IMR-90 (cell line): ENCODE results near the gene CTR9. TPM values are rescaled to one million over a fixed set of nuclear protein-coding genes. Genes with fewer than 3 reads are reported as not detected.

Experiments
- ATAC-seq: fragments of 200-7000 bp; cut with Tn5 transposase; 2 replicates; pipeline ENCODE4 v1.9.1; 2020; ENCODE audit warnings: low read depth, mild to moderate bottlenecking, moderate library complexity
- BruUV-seq: library from RNA; stranded (reverse); fragments of 400-500 nt; replicated peaks from 2 replicates; lab custom pipeline; 2021; lab: Mats Ljungman, UMichigan
- CTCF ChIA-PET: fragments of 300-600 bp; formaldehyde crosslinking; extraction: SDS; loops from one replicate; lab custom pipeline; 2021; ENCODE audit warnings: antibody characterized with exemption; lab: Yijun Ruan, JAX
- POLR2A ChIA-PET: fragments of 300-600 bp; sonication (Branson Sonifier 250); formaldehyde crosslinking; loops from one replicate; lab custom pipeline; 2022; ENCODE audit warnings: antibody characterized with exemption; ENCODE audit not compliant: unreplicated experiment; lab: Charles Lee
- DNase-seq: peaks from one replicate; pipeline ENCODE4 v3.0.0; 2013
- H2AFZ ChIP-seq: replicated peaks from 2 replicates; pipeline ENCODE3; 2013; ENCODE audit warnings: low read length, mild to moderate bottlenecking; ENCODE audit not compliant: poor library complexity
- H2AK5ac ChIP-seq: 2 replicates; pipeline ENCODE4 v1.6.1; 2013; ENCODE audit warnings: low read depth, low read length, inconsistent platforms
- H2AK9ac ChIP-seq: replicated peaks from 2 replicates; pipeline ENCODE3; 2013; ENCODE audit warnings: mild to moderate bottlenecking, low read depth, low read length, moderate library complexity; ENCODE audit not compliant: poor library complexity
- H2BK120ac ChIP-seq: 2 replicates; pipeline ENCODE4 v1.6.1; 2013; ENCODE audit warnings: low read depth, low read length, inconsistent platforms
- H2BK15ac ChIP-seq: 3 replicates; pipeline ENCODE4 v1.6.1; 2013; ENCODE audit warnings: low read depth, low read length, inconsistent platforms
- H2BK20ac ChIP-seq: 2 replicates; pipeline ENCODE4 v1.6.1; 2013; ENCODE audit warnings: low read depth, mild to moderate bottlenecking, inconsistent platforms, low read length, moderate library complexity
- H2BK5ac ChIP-seq: 2 replicates; pipeline ENCODE4 v1.6.1; 2013; ENCODE audit warnings: mild to moderate bottlenecking, low read depth, low read length, inconsistent platforms; ENCODE audit not compliant: poor library complexity, severe bottlenecking
- H3K14ac ChIP-seq: replicated peaks from 2 replicates; pipeline ENCODE4 v1.6.1; 2013; ENCODE audit warnings: low read depth, low read length, inconsistent platforms
- H3K18ac ChIP-seq: 2 replicates; pipeline ENCODE4 v1.6.1; 2013; ENCODE audit warnings: low read depth, low read length, control low read depth
- H3K23ac ChIP-seq: 2 replicates; pipeline ENCODE4 v1.6.1; 2013; ENCODE audit warnings: low read depth, low read length, inconsistent platforms
- H3K27ac ChIP-seq: 2 replicates; pipeline ENCODE4 v1.5.1; 2013; ENCODE audit warnings: mild to moderate bottlenecking, control low read depth, low read length; ENCODE audit not compliant: insufficient read depth
- H3K27me3 ChIP-seq: 2 replicates; pipeline ENCODE4 v1.6.1; 2013; ENCODE audit warnings: low read length; ENCODE audit not compliant: control insufficient read depth, insufficient read depth
- H3K36me3 ChIP-seq: 2 replicates; pipeline ENCODE4 v1.6.1; 2013; ENCODE audit warnings: low read length, mixed read lengths; ENCODE audit not compliant: control insufficient read depth, insufficient read depth
- H3K4ac ChIP-seq: 2 replicates; pipeline ENCODE4 v1.6.1; 2013; ENCODE audit warnings: low read depth, low read length, inconsistent platforms
- H3K4me1 ChIP-seq: 2 replicates; pipeline ENCODE4 v1.6.1; 2013; ENCODE audit warnings: low read length, mixed read lengths; ENCODE audit not compliant: control insufficient read depth, insufficient read depth
- H3K4me2 ChIP-seq: 2 replicates; pipeline ENCODE4 v1.6.1; 2013; ENCODE audit warnings: low read depth, mild to moderate bottlenecking, control low read depth, low read length, moderate library complexity
- H3K4me3 ChIP-seq: 2 replicates; pipeline ENCODE4 v1.5.1; 2013; ENCODE audit warnings: low read depth, mild to moderate bottlenecking, control low read depth, low read length, moderate library complexity; ENCODE audit not compliant: insufficient read depth
- H3K56ac ChIP-seq: 2 replicates; pipeline ENCODE4 v1.6.1; 2013; ENCODE audit warnings: low read length, inconsistent platforms; ENCODE audit not compliant: insufficient read depth; ENCODE audit errors: extremely low read depth
- H3K79me1 ChIP-seq, 2 experiments: 2 replicates each; pipeline ENCODE4 v1.6.1; 2013; ENCODE audit warnings: low read length in 2 of 2, inconsistent platforms in 1 of 2, low read depth in 1 of 2
- H3K9ac ChIP-seq: 2 replicates; pipeline ENCODE4 v1.6.1; 2013; ENCODE audit warnings: low read depth, low read length, control low read depth
- H3K9me1 ChIP-seq: 2 replicates; pipeline ENCODE4 v1.6.1; 2013; ENCODE audit warnings: low read length, inconsistent platforms; ENCODE audit not compliant: insufficient read depth
- H3K9me3 ChIP-seq: 2 replicates; pipeline ENCODE4 v1.6.1; 2013; ENCODE audit warnings: low read length; ENCODE audit not compliant: control insufficient read depth, insufficient read depth
- H4K20me1 ChIP-seq: 2 replicates; pipeline ENCODE4 v1.6.1; 2013; ENCODE audit warnings: low read length, inconsistent platforms; ENCODE audit not compliant: insufficient read depth
- H4K5ac ChIP-seq: 2 replicates; pipeline ENCODE4 v1.6.1; 2013; ENCODE audit warnings: mild to moderate bottlenecking, low read depth, low read length, control low read depth
- H4K8ac ChIP-seq, 2 experiments: 2 replicates each; pipeline ENCODE4 v1.6.1; 2013; ENCODE audit warnings: low read depth in 2 of 2, low read length in 2 of 2, control low read depth in 1 of 2, inconsistent platforms in 1 of 2
- H4K91ac ChIP-seq: 2 replicates; pipeline ENCODE4 v1.6.1; 2013; ENCODE audit warnings: low read depth, low read length, inconsistent platforms; ENCODE audit not compliant: insufficient read depth
- BHLHE40 ChIP-seq: fragments of 150-350 bp; IDR thresholded peaks from 2 replicates; pipeline ENCODE4 v1.6.1; 2016; ENCODE audit warnings: mild to moderate bottlenecking, low read depth, low read length
- CEBPB ChIP-seq: IDR thresholded peaks from 2 replicates; pipeline ENCODE4 v1.6.1; 2012; ENCODE audit warnings: low read depth, low read length, improper control_type of control experiment
- CHD1 ChIP-seq: IDR thresholded peaks from 2 replicates; pipeline ENCODE4 v1.6.1; 2012; ENCODE audit warnings: low read depth, low read length, improper control_type of control experiment
- FOS ChIP-seq: fragments of 150-350 bp; IDR thresholded peaks from 2 replicates; pipeline ENCODE4 v1.6.1; 2016; ENCODE audit warnings: low read depth, low read length
- MAFK ChIP-seq: IDR thresholded peaks from 2 replicates; pipeline ENCODE4 v1.6.1; 2012; ENCODE audit warnings: low read depth, low read length, improper control_type of control experiment
- MAZ ChIP-seq: IDR thresholded peaks from 2 replicates; pipeline ENCODE4 v1.6.1; 2012; ENCODE audit warnings: low read depth, mild to moderate bottlenecking, low read length, improper control_type of control experiment, moderate library complexity, borderline replicate concordance
- MXI1 ChIP-seq: IDR thresholded peaks from 2 replicates; pipeline ENCODE4 v1.6.1; 2012; ENCODE audit warnings: low read depth, mild to moderate bottlenecking, low read length, moderate library complexity, borderline replicate concordance
- NFE2L2 ChIP-seq: fragments of 150-350 bp; IDR thresholded peaks from 2 replicates; pipeline ENCODE4 v1.6.1; 2016; ENCODE audit warnings: low read depth, mild to moderate bottlenecking, low read length
- POLR2A ChIP-seq: IDR thresholded peaks from 2 replicates; pipeline ENCODE4 v1.6.1; 2012; ENCODE audit warnings: mild to moderate bottlenecking, low read depth, low read length
- RAD21 ChIP-seq: IDR thresholded peaks from 2 replicates; pipeline ENCODE4 v1.6.1; 2012; ENCODE audit warnings: low read length, improper control_type of control experiment
- RCOR1 ChIP-seq: IDR thresholded peaks from 2 replicates; pipeline ENCODE4 v1.6.1; 2012; ENCODE audit warnings: mild to moderate bottlenecking, low read length, improper control_type of control experiment; ENCODE audit not compliant: insufficient replicate concordance
- RFX5 ChIP-seq: IDR thresholded peaks from 2 replicates; pipeline ENCODE4 v1.8.0; 2012; ENCODE audit warnings: low read depth, mild to moderate bottlenecking, low read length, moderate library complexity
- SMC3 ChIP-seq: fragments of 150-350 bp; IDR thresholded peaks from 2 replicates; pipeline ENCODE4 v1.6.1; 2016; ENCODE audit warnings: low read depth, mild to moderate bottlenecking, antibody characterized with exemption, low read length, moderate library complexity
- WGBS, 2 experiments: methylation state at CpG; one replicate each; pipeline versions ENCODE4 v1.1.5 to v1.1.7; 2013; ENCODE audit warnings: missing lambda C conversion rate in 2 of 2; ENCODE audit not compliant: insufficient read length in 1 of 2; ENCODE audit errors: extremely low coverage in 2 of 2; 5-methylcytosine and 5-hydroxymethylcytosine counted together
- dilution Hi-C: fragments of 300-500 bp; cut with HindIII; formaldehyde crosslinking; loops from one replicate; pipeline ENCODE4 v1.14.3; 2018; ENCODE audit warnings: low sequenced_read_pairs; ENCODE audit not compliant: unreplicated experiment
- in situ Hi-C: fragments of 300-500 bp; cut with MboI; formaldehyde crosslinking; loops from 3 replicates; pipeline ENCODE4 v1.14.3; 2019; ENCODE audit warnings: low sequenced_read_pairs, inconsistent platforms, mixed read lengths
- intact Hi-C: fragments of 100-400 bp; cut with micrococcal nuclease; formaldehyde crosslinking; loops from 2 replicates; pipeline ENCODE4 v1.10.0; 2022
- polyA plus RNA-seq, 3 experiments: library from polyadenylated mRNA; depleted of rRNA; stranded (reverse); fragments of >200 nt; gene quantifications; 2 replicates each; pipeline ENCODE4 v1.2.3, GENCODE V29; 2012; ENCODE audit warnings: low replicate concordance in 1 of 3
- total RNA-seq: library from RNA; depleted of rRNA; stranded (reverse); fragments of >200 nt; gene quantifications from 2 replicates; pipeline ENCODE4 v1.2.3, GENCODE V29; 2012
- TF ChIP-seq, protein P1 (sequence below): fragments of 150-350 bp; IDR thresholded peaks from 2 replicates; pipeline ENCODE4 v1.6.1; 2016; ENCODE audit warnings: low read depth, mild to moderate bottlenecking, low read length, moderate library complexity, borderline replicate concordance
- TF ChIP-seq, protein P2 (sequence below): conservative IDR thresholded peaks from 2 replicates; pipeline ENCODE4 v1.5.1; 2012; ENCODE audit warnings: mild to moderate bottlenecking, low read depth, low read length, improper control_type of control experiment
- TF ChIP-seq, protein P3 (sequence below): fragments of 150-350 bp; IDR thresholded peaks from 2 replicates; pipeline ENCODE4 v1.6.1; 2017; ENCODE audit warnings: mild to moderate bottlenecking, antibody characterized with exemption, low read length, low read depth

CTR9 gene
- total and polyA plus RNA-seq, 2 of the 4 experiments (the other 2 are of a cell fraction), result 16.8 to 37.1 TPM

DNA sequence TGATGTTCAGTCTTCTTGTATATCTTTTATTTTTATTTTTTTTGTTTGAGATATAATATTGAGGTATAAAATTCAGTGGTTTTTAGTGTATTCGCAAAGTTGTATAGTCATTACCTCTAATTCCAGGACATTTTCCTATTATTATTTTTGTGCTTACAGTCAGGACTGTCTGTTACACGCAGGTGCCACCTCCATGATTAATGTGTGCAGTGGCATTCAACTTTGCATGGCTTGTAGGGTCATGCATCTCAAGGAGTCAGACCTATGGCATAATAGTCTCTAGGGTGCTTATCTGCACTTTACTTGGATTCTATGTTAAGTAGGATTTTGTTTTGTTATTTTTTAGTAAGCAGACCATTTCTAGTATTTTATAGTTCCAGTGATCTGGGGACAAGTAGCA lies 1.0 kb downstream of the CTR9 start:
- H3K4me1 ChIP-seq, result no peaks in the 10 kb centered on the region; the same call in 1 of the 2 replicates
- H2BK120ac ChIP-seq, result no peak overlapping the region
- H2AK5ac ChIP-seq, result no peak overlapping the region
- POLR2A ChIA-PET, result no interaction called here
- H3K9ac ChIP-seq, result peak overlapping the region; percentile 87
- peak overlapping the region; percentile 87 for H3K4me3 ChIP-seq
- dilution Hi-C loops, result no loop called here
- H3K9me3 ChIP-seq, result no peaks in the 10 kb centered on the region
- peak overlapping the region; percentile 79 for H3K23ac ChIP-seq
- H2BK15ac ChIP-seq, result no peak overlapping the region
- intact Hi-C loops, result no loop called here
- H3K56ac ChIP-seq, result no peak overlapping the region
- no peaks in the 10 kb centered on the region for H3K27me3 ChIP-seq
- BruUV-seq, result no TSS peak
- H4K5ac ChIP-seq, result no peak overlapping the region
- in situ Hi-C loops, result no loop called here
- no peak overlapping the region for H3K27ac ChIP-seq
- H2BK20ac ChIP-seq, result no peak overlapping the region
- peaks cover 15 to 25% of the 10 kb centered on the region in 2 experiments for H3K79me1 ChIP-seq
- H4K20me1 ChIP-seq, result peaks cover 9% of the 10 kb centered on the region
- TF ChIP-seq RAD21, result no peak
- TF ChIP-seq BHLHE40, result no peak
- no peak for TF ChIP-seq CEBPB
- no peak for TF ChIP-seq FOS
- TF ChIP-seq, protein P1, sequence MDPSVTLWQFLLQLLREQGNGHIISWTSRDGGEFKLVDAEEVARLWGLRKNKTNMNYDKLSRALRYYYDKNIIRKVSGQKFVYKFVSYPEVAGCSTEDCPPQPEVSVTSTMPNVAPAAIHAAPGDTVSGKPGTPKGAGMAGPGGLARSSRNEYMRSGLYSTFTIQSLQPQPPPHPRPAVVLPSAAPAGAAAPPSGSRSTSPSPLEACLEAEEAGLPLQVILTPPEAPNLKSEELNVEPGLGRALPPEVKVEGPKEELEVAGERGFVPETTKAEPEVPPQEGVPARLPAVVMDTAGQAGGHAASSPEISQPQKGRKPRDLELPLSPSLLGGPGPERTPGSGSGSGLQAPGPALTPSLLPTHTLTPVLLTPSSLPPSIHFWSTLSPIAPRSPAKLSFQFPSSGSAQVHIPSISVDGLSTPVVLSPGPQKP, result no peak
- TF ChIP-seq MXI1, result no peak
- TF ChIP-seq RCOR1, result no peak
- TF ChIP-seq CHD1, result no peak
- TF ChIP-seq, protein P2, sequence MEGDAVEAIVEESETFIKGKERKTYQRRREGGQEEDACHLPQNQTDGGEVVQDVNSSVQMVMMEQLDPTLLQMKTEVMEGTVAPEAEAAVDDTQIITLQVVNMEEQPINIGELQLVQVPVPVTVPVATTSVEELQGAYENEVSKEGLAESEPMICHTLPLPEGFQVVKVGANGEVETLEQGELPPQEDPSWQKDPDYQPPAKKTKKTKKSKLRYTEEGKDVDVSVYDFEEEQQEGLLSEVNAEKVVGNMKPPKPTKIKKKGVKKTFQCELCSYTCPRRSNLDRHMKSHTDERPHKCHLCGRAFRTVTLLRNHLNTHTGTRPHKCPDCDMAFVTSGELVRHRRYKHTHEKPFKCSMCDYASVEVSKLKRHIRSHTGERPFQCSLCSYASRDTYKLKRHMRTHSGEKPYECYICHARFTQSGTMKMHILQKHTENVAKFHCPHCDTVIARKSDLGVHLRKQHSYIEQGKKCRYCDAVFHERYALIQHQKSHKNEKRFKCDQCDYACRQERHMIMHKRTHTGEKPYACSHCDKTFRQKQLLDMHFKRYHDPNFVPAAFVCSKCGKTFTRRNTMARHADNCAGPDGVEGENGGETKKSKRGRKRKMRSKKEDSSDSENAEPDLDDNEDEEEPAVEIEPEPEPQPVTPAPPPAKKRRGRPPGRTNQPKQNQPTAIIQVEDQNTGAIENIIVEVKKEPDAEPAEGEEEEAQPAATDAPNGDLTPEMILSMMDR, result no peak
- TF ChIP-seq NFE2L2, result no peak
- TF ChIP-seq RFX5, result no peak
- TF ChIP-seq MAFK, result no peak
- no peak for TF ChIP-seq SMC3
- no peak for TF ChIP-seq MAZ
- TF ChIP-seq POLR2A, result no peak
- TF ChIP-seq, protein P3, sequence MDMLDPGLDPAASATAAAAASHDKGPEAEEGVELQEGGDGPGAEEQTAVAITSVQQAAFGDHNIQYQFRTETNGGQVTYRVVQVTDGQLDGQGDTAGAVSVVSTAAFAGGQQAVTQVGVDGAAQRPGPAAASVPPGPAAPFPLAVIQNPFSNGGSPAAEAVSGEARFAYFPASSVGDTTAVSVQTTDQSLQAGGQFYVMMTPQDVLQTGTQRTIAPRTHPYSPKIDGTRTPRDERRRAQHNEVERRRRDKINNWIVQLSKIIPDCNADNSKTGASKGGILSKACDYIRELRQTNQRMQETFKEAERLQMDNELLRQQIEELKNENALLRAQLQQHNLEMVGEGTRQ, result no peak
- H4K8ac ChIP-seq, result 0 out of 4 replicates have a peak overlapping the region, but pooled peaks of 1 of the 2 experiments have one; percentile 51
- H3K14ac ChIP-seq, result peak overlapping the region; percentile 79; the same call in 1 of the 2 replicates
- no peak overlapping the region for H2AK9ac ChIP-seq
- DNase-seq (no peak), ATAC-seq (no peak)
- H3K4me2 ChIP-seq, result peak overlapping the region; percentile 98
- no peak overlapping the region for H3K18ac ChIP-seq
- WGBS, 2 experiments, result 14% methylated on average over 1 of the region's 2 CpGs; no CpG with 5 or more reads in 1 of the 2 experiments
- H3K36me3 ChIP-seq, result peaks cover 6% of the 10 kb centered on the region
- H4K91ac ChIP-seq, result no peak overlapping the region
- H3K9me1 ChIP-seq, result peaks cover 3% of the 10 kb centered on the region; the same call in 1 of the 2 replicates
- H2AFZ ChIP-seq, result no peak overlapping the region
- H2BK5ac ChIP-seq, result no peak overlapping the region
- CTCF ChIA-PET, result no interaction called here
- peak overlapping the region; percentile 80; the same call in 1 of the 2 replicates for H3K4ac ChIP-seq
